SW480 (cell line): ENCODE data around the gene HSPA9.
"Not testable (repeated sequence)": the region's sequence is repeated elsewhere in the genome, so short reads cannot be mapped to it uniquely, and the experiment has no call there.

Experiments used
- DNase-seq: peaks from one replicate; pipeline ENCODE4 v3.0.0-alpha.2; 2016; ENCODE audit warnings: low spot score

The HSPA9 gene

DNA sequence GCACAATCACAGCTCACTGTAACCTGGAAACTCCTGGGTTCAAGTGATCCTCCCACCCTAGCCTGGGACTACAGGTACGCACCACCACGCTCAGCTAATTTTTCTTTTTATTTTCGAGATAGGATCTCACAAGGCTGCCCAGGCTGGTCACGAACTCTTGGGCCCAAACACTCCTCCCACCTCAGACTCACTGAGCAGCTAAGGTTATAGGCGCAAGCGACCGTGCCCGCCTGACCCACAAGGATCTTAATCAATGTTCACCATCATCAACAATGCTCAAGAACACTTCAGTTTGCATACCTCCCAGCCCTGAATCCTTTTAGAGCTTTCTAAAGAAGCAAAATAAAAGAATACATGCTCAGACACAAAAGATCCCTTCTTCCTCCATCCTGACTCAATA is 45.4 kb downstream of the HSPA9 start:
- no peak for DNase-seq

DNA sequence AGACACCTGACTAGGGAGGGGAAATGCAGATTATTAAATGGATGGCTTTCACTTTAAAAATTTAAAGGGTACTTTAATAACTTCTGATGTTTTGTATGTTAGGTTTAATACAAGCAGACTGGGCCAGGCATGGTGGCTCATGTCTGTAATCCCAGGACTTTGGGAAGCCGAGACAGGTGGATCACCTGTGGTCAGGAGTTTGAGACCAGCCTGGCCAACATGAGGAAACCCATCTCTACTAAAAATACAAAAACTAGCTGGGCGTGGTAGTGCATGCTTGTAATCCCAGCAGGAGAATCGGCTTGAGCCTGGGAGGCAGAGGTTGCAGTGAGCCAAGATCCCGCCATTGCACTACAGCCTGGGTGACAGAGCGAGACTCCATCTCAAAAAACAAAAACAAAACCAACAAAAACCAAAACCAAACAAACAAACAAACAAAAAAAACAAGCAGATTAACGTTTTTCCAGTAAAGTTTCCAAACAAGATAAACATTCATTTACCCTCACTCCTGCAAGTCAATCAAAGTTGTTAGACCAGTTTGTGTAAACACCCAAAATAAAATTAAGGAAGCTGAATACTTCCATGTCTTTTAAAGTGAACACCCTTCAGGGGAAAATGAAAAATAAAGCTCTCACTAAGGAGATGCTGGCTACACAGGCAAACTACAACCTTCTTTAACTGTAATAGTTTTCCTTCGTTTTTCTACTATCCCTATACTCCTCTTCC is 46.3 kb downstream of the HSPA9 start:
- no peak for DNase-seq

DNA sequence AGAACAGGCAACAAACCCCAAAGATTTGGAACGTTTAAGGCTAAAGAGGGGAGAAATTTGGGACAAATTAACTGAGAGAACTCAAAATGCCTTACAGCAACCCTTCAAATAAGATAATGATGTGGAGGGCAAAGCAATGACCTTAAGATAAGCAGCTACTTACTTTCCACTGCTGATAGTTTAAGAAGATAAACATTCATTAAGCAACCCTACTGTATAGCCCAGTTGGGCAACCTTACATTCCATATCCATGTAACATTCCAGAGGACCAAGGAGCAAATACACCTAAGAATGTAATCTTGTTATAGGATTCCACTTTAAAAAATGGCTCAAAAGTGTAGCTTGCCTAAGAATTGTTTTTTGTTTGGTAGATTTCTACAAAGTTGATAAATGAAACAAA is 47.0 kb downstream of the HSPA9 start:
- no peak for DNase-seq

DNA sequence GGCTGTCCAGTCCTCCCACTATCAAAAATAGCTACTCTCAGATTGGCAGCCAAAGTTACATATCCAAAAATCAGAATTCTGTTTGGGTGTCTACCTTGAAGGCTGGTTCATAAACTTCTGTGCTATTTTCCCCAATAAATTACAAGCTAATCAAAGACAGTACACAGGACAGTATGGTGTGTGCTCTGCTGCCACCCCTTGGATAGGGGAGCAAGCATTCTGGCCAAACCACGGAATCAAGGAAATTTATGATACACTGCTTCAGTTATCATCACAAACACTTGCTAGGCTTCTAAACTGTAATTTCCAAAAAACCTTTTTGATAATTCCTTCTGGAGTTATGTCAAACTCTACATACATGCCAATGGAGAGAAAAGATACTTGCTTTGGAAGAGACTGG is 48.0 kb downstream of the HSPA9 start:
- no peak for DNase-seq

DNA sequence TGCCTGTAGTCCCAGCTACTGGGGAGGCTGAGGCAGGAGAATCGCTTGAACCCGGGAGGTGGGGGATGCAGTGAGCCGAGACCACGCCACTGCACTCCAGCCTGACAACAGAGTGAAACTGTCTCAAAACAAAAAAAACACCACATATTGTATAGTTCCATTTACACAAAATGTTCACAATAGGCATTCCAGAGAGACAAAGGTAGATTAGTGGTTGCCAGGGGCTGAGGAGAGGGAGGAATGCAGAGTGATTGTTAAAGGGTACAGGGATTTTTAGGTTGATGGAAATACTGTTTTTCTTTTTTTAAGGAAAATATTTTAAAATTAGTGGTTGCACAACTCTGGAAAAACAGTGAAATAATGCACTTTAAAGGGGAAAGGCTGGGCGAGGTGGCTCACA is 51.8 kb downstream of the HSPA9 start:
- DNase-seq, result no peak

DNA sequence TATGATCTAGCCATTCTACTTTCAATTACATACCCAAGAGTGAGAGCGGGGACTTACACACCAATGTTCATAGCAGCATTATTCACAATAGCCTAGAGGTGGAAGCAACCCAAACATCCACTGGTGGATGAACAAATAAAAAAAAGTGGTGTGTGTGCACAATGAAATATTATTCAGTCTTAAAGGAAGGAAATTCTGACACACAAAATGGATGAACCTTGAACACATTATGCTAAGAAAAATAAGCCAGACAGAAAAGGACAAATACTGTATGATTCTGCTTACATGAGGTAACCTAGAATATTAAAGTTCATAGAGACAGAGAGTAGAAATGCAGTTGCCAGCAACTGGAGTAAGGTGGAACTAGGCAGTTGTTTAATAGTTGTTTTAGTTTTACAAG is 54.2 kb downstream of the HSPA9 start:
- no peak for DNase-seq

DNA sequence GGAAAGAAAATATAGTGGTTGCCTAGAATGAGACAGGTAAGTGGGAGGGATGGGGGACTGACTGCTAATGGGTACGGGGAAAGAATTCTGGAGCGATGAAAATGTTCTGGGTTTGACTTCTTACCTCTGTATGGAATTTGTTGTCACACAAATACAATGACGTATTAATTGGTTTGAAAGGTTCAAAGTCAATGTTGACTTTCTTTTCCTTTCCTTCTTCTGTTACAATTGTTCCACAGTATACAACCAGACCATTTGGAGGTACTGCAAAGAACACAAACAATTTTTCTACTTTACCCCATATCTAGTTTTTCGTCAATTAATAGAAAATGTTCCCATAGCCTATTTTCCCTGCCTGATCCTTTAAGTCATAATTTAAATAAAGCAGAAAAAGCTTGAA is 57.8 kb downstream of the HSPA9 start:
- DNase-seq, result no peak

DNA sequence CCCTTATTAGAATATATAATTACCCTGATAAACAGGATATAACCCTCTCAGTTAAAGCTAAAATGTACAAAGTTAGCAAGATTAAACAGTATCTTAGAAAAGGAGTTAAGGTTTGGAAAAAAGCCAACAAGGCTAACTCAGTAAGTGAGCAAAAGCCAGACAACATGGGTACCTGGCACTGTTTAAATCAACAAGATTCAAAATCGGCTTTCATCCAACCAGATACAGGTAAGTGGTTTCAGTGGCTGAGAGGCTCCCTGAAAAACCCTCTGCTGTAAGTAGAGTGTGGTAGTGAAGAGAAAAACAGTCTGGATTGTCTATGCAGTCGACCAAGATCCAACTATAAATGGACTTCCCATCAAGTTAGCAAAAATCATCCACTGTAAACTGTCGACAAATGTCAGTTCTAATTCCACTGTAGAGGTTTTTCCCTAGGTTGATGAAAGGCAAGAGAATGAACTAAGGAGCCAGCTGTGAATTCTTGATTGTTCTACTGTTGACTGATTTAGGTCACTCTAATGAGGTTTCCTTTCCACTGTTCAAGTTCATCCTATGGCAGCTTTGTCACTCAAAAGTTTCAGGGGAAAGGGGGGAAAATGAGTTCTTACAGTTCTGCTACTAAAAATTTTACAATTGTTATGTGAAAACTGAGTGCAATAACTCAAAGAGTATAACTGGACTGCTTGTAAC is 59.5 kb downstream of the HSPA9 start:
- DNase-seq, result no peak

DNA sequence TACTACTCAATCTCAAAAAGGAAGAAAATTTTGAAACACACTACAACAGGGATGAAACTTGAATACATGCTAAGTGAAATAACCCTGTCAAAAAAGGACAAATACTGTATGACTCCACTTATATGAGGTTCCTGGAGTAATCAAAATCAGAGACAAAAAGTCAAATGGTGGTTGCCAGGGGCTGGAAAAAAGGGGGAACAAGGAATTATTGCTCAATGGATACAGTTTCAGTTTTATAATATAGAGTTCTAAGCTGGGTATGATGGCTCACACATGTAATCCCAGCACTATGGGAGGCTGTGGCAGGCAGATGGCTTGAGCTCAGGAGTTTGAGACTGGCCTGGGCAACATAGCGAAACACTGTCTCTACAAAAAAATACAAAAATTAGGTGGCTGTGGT is 61.2 kb downstream of the HSPA9 start:
- DNase-seq, result no peak

DNA sequence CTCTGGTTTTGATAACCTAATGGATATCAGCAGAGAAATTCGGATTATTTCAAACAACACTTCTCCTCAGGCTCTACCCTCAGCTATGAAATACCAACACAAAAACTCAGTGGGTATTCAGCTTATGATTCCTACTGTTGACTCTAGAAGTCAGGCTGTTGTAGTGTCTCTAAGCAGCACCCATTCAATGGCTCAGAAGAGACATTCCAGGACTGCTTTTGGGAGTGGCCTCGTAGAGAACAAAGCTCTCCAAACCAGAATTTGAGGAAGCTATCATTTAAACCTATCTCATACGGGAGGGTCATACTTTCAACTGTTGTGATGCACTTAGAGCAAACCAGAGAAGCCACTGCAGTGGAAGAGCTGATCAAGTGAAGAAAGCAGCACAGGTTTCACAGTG is 66.2 kb downstream of the HSPA9 start:
- DNase-seq, result no peak

DNA sequence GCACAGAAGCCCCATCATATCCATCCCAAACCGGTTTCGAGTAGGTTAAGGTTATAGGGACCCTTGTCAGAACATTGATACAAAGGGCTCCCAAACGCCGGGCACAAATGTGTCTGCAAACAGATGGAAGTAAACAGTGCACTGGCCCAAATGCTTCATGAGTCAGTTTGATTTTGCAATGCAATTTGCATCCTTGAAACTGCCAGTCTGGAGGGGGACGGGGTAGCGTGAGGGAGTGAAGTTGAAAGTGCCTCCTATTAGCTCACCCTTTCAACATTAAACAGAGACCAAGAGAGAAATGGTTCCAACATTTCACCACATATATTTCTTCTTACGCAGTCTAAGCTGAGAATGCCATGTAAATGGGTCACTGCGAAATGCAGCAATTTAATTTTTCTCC is 67.7 kb downstream of the HSPA9 start:
- not testable (repeated sequence) for DNase-seq

DNA sequence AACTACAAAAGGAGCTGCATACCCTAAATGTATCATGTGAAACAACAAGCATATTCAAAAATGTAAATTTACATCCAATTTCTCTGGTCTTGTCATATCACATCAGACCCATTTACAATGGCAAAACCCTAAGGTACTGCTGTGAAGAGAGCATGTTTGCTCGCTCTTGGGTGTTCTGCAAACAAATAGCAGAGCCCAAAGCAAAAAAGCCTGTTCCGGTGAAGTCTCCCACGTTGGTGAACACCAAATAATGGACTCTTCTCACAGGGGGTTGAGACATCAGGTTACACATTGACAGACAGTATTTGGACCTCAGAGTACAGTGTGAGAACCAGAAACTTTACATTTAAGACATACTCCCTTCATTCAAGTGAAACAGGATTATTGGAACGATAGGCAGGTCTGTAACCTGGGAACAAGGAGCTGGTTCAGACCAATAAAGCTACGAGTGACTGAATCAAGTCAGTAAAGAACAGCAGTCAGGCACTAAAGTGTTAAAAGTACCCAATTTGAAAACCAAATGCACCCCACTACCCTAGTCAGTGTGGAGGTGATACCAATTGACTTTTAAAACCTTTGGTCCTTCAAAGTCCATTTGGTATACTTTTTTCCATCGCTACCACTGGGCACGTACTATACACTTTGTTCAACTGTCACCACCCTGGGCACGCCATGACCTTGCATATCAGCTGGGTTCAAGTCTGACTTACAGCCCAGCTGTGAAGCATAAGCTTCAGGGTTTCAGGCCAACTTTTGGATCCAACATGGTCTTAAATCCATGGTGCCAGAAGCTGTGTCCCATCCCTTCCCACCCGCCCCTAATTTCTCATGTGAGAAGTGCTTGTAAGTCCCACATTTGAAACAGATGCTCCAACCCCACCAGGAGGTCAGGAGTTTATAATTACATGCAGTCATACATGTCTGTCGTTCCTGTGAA is 68.6 kb downstream of the HSPA9 start:
- no peak for DNase-seq

DNA sequence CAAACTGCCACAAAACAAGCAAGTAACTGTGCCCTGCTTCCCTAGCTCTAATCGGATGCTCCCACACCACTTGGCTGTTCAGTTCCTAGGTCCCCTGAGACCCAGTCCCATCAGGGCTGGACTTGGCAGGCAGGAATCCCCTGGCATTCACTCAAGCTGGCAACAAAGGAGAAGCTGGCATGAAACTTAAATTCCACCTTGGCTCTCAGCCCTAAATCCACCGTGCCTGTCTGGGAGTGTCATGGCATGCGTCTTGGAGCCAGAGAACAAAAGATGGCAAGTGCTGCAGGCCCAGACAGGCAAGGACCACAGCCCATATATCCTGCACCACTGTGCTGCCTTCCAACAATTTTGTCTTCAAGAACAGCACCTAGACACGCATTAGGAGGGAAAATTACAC is 70.4 kb downstream of the HSPA9 start:
- no peak for DNase-seq
